Tibial artery (tissue), 4 donors: ENCODE measurements around the gene PTPN12.
A peak's percentile ranks its signal among the peaks of the same experiment; 100 is the strongest.

Experiments used
- DNase-seq, 2 donors: peaks; one replicate each; pipeline ENCODE4 v3.0.0-alpha.2; 2019
- H3K27ac ChIP-seq, 2 donors: fragments of 200-600 bp; sonication (generic) in 1 of 2; 1 replicate in 1 of 2; 2 replicates in 1 of 2; pipeline ENCODE4 v1.5.1; 2018 to 2019; ENCODE audit warnings: mild to moderate bottlenecking in 1 of 2
- H3K27me3 ChIP-seq, 2 donors: fragments of 200-600 bp; sonication (generic) in 1 of 2; one replicate each; pipeline versions ENCODE4 v1.5.1 to v1.6.0; 2016 to 2019
- H3K36me3 ChIP-seq, 3 donors: fragments of 200-600 bp; sonication (generic) in 2 of 3; one replicate each; pipeline ENCODE4 v1.5.1; 2016 to 2019; ENCODE audit warnings: mild to moderate bottlenecking in 2 of 3
- H3K4me1 ChIP-seq, 4 donors: fragments of 200-600 bp; sonication (generic) in 2 of 4; 1 replicate in 3 of 4; 2 replicates in 1 of 4; pipeline ENCODE4 v1.5.1; 2016 to 2019
- H3K4me3 ChIP-seq, 2 donors: fragments of 200-600 bp; sonication (generic) in 1 of 2; 1 replicate in 1 of 2; 2 replicates in 1 of 2; pipeline ENCODE4 v1.5.1; 2018 to 2019; ENCODE audit warnings: mild to moderate bottlenecking in 2 of 2
- H3K9me3 ChIP-seq, 3 donors: fragments of 200-600 bp; sonication (generic) in 1 of 3; one replicate each; pipeline ENCODE4 v1.5.1; 2016 to 2019
- intact Hi-C: fragments of 100-400 bp; cut with DNase I; formaldehyde crosslinking; loops from one replicate; pipeline ENCODE4 v1.15.0; 2023; ENCODE audit warnings: low total_unique reads
- TF ChIP-seq, protein P1 (sequence below), 2 experiments: fragments of 200-600 bp in 1 of 2; fragments of 450-650 bp in 1 of 2; IDR thresholded peaks; one replicate each; pipeline ENCODE4 v1.5.1; 2017 to 2019; ENCODE audit warnings: antibody characterized with exemption in 2 of 2, mild to moderate bottlenecking in 1 of 2, moderate library complexity in 1 of 2

Gene PTPN12

GRCh38 chr7:77684030-77684429 is 146.9 kb downstream of the PTPN12 start:
- H3K9me3 ChIP-seq = no peaks in the 10 kb centered on the region
- peak; percentile 69 to 73 for DNase-seq
- peak overlapping the region in 1 of 2 donors; percentile 51 for H3K27ac ChIP-seq
- intact Hi-C loops = no loop called here
- TF ChIP-seq, protein P1, sequence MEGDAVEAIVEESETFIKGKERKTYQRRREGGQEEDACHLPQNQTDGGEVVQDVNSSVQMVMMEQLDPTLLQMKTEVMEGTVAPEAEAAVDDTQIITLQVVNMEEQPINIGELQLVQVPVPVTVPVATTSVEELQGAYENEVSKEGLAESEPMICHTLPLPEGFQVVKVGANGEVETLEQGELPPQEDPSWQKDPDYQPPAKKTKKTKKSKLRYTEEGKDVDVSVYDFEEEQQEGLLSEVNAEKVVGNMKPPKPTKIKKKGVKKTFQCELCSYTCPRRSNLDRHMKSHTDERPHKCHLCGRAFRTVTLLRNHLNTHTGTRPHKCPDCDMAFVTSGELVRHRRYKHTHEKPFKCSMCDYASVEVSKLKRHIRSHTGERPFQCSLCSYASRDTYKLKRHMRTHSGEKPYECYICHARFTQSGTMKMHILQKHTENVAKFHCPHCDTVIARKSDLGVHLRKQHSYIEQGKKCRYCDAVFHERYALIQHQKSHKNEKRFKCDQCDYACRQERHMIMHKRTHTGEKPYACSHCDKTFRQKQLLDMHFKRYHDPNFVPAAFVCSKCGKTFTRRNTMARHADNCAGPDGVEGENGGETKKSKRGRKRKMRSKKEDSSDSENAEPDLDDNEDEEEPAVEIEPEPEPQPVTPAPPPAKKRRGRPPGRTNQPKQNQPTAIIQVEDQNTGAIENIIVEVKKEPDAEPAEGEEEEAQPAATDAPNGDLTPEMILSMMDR (IDR thresholded peaks at IDR 0.05) = no peak
- H3K4me1 ChIP-seq = peaks cover 0 to 22% (median 9%) of the 10 kb centered on the region in 4 donors
- no peak overlapping the region for H3K4me3 ChIP-seq
- no peaks in the 10 kb centered on the region for H3K27me3 ChIP-seq
- H3K36me3 ChIP-seq = peaks cover 0 to 13% (median 9%) of the 10 kb centered on the region in 3 donors

- no peaks in the 10 kb centered on the region for H3K27me3 ChIP-seq
- H3K9me3 ChIP-seq = no peaks in the 10 kb centered on the region
- no peak for DNase-seq
- intact Hi-C loops = no loop called here
- H3K4me3 ChIP-seq = no peak overlapping the region
- peaks cover 0 to 19% (median 9%) of the 10 kb centered on the region in 3 donors for H3K36me3 ChIP-seq
- H3K4me1 ChIP-seq = peaks cover 0 to 18% (median 7%) of the 10 kb centered on the region in 4 donors
- peak overlapping the region in 1 of 2 donors; percentile 51 for H3K27ac ChIP-seq
- TF ChIP-seq, protein P1 (IDR thresholded peaks at IDR 0.05) = no peak
Observed at GRCh38 chr7:77685233-77685632, 148.1 kb downstream of the PTPN12 start.

GRCh38 chr7:77687100-77687746 is 150.1 kb downstream of the PTPN12 start:
- Histone ChIP-seq H3K27ac (no peak overlapping the region), H3K27me3 (no peaks in the 10 kb centered on the region), H3K36me3 (peaks cover 0 to 14% (median 9%) of the 10 kb centered on the region in 3 donors), H3K4me3 (no peak overlapping the region), H3K9me3 (no peaks in the 10 kb centered on the region), H3K4me1 (peaks cover 0 to 18% (median 7%) of the 10 kb centered on the region in 4 donors)
- intact Hi-C loops = no loop called here
- TF ChIP-seq, protein P1 (IDR thresholded peaks at IDR 0.05) = no peak
- no peak for DNase-seq

GRCh38 chr7:77687747-77688144 is 150.7 kb downstream of the PTPN12 start:
- Histone ChIP-seq H3K9me3 (no peaks in the 10 kb centered on the region), H3K27me3 (no peaks in the 10 kb centered on the region), H3K36me3 (peaks cover 0 to 14% (median 7%) of the 10 kb centered on the region in 3 donors), H3K27ac (no peak overlapping the region), H3K4me1 (peaks cover 0 to 19% (median 8%) of the 10 kb centered on the region in 4 donors), H3K4me3 (no peak overlapping the region)
- DNase-seq = no peak
- TF ChIP-seq, protein P1 (IDR thresholded peaks at IDR 0.05) = no peak
- intact Hi-C loops = no loop called here
